Epithelial cell of esophagus (primary cell): ENCODE results near the gene CLOCK.
A peak's percentile ranks its signal among the peaks of the same experiment; 100 is the strongest.

Source experiments
- DNase-seq: peaks from one replicate; pipeline ENCODE4 v3.0.0; 2010; ENCODE audit warnings: low read depth
- H3K4me3 ChIP-seq: 2 replicates; pipeline ENCODE4 v1.5.1; 2011; ENCODE audit warnings: mild to moderate bottlenecking, low read length, control low read depth
- CTCF ChIP-seq: IDR thresholded peaks from 2 replicates; pipeline ENCODE4 v1.5.1; 2011; ENCODE audit warnings: low read depth, mild to moderate bottlenecking, low read length, control low read depth, inconsistent platforms; ENCODE audit not compliant: insufficient read depth; ENCODE audit errors: missing control alignments

CLOCK gene

GRCh38 chr4:55442541-55442940 lies 104.2 kb downstream of the CLOCK start:
- no peak overlapping the region for H3K4me3 ChIP-seq
- no peak for DNase-seq
- TF ChIP-seq CTCF = no peak

GRCh38 chr4:55440786-55441185 lies 105.9 kb downstream of the CLOCK start:
- DNase-seq = peak; percentile 14
- no peak for TF ChIP-seq CTCF
- H3K4me3 ChIP-seq = no peak overlapping the region

GRCh38 chr4:55439023-55439422 lies 107.7 kb downstream of the CLOCK start:
- H3K4me3 ChIP-seq = no peak overlapping the region
- no peak for DNase-seq
- TF ChIP-seq CTCF = no peak

GRCh38 chr4:55438314-55438713 lies 108.4 kb downstream of the CLOCK start:
- DNase-seq = no peak
- no peak for TF ChIP-seq CTCF
- no peak overlapping the region for H3K4me3 ChIP-seq

GRCh38 chr4:55437823-55438222 lies 108.9 kb downstream of the CLOCK start:
- no peak for DNase-seq
- no peak overlapping the region for H3K4me3 ChIP-seq
- no peak for TF ChIP-seq CTCF

GRCh38 chr4:55437356-55437796 lies 109.3 kb downstream of the CLOCK start:
- peak; percentile 61 for DNase-seq
- no peak overlapping the region for H3K4me3 ChIP-seq
- TF ChIP-seq CTCF = no peak

GRCh38 chr4:55435141-55435841 lies 111.4 kb downstream of the CLOCK start:
- H3K4me3 ChIP-seq = no peak overlapping the region
- TF ChIP-seq CTCF = peak; percentile 54
- peak; percentile 32 for DNase-seq
